CD14-positive monocyte (primary cell): ENCODE results near the gene EMID1. TPM values are rescaled to one million over a fixed set of nuclear protein-coding genes. Genes with fewer than 3 reads are reported as not detected.

Experiments used
- DNase-seq, 3 donors: peaks; one replicate each; pipeline ENCODE4 v3.0.0-alpha.2; 2011 to 2022
- H2AFZ ChIP-seq: 2 replicates; pipeline ENCODE4 v1.6.0; 2012; ENCODE audit warnings: mild to moderate bottlenecking, low read depth, low read length, inconsistent platforms; ENCODE audit not compliant: insufficient read depth, poor library complexity, severe bottlenecking
- H3K27ac ChIP-seq, 2 donors: 1 replicate in 1 of 2; 2 replicates in 1 of 2; pipeline ENCODE4 v1.5.1; 2012 to 2013; ENCODE audit warnings: low read length in 2 of 2, control low read depth in 1 of 2, inconsistent platforms in 1 of 2, low read depth in 1 of 2, mild to moderate bottlenecking in 1 of 2
- H3K27me3 ChIP-seq, 2 donors: one replicate each; pipeline versions ENCODE4 v1.6.0 to v1.6.1; 2011 to 2013; ENCODE audit warnings: low read length in 2 of 2; ENCODE audit not compliant: control insufficient read depth in 2 of 2, insufficient read depth in 2 of 2
- H3K36me3 ChIP-seq, 2 donors: replicated peaks in 1 of 2; 1 replicate in 1 of 2; 2 replicates in 1 of 2; pipeline versions ENCODE4 v1.5.1 to v1.6.1; 2012 to 2013; ENCODE audit warnings: low read length in 2 of 2, control low read depth in 1 of 2, inconsistent platforms in 1 of 2, mild to moderate bottlenecking in 1 of 2; ENCODE audit not compliant: insufficient read depth in 2 of 2, control insufficient read depth in 1 of 2
- H3K4me1 ChIP-seq, 2 donors: 1 replicate in 1 of 2; 2 replicates in 1 of 2; pipeline versions ENCODE4 v1.5.1 to v1.6.1; 2012 to 2013; ENCODE audit warnings: low read length in 2 of 2, control low read depth in 1 of 2, inconsistent platforms in 1 of 2, mild to moderate bottlenecking in 1 of 2, moderate library complexity in 1 of 2; ENCODE audit not compliant: insufficient read depth in 2 of 2, control insufficient read depth in 1 of 2
- H3K4me2 ChIP-seq: replicated peaks from 2 replicates; pipeline ENCODE3; 2012; ENCODE audit warnings: low read length, moderate library complexity, mild to moderate bottlenecking; ENCODE audit not compliant: poor library complexity, severe bottlenecking; ENCODE audit errors: extremely low read depth
- H3K4me3 ChIP-seq, 3 experiments: fragments of 200-600 bp in 1 of 3; sonication (generic) in 1 of 3; replicated peaks in 1 of 3; 1 replicate in 2 of 3; 2 replicates in 1 of 3; pipeline ENCODE4 v1.5.1; 2011 to 2013; ENCODE audit warnings: low read length in 3 of 3, mild to moderate bottlenecking in 3 of 3, control low read depth in 2 of 3, low read depth in 2 of 3, inconsistent platforms in 1 of 3, moderate library complexity in 1 of 3
- H3K79me2 ChIP-seq: 2 replicates; pipeline ENCODE4 v1.6.0; 2012; ENCODE audit warnings: mild to moderate bottlenecking, control low read depth, inconsistent platforms, low read length, moderate library complexity; ENCODE audit not compliant: insufficient read depth
- H3K9ac ChIP-seq: 2 replicates; pipeline ENCODE4 v1.6.0; 2017; ENCODE audit warnings: low read length, mild to moderate bottlenecking; ENCODE audit not compliant: insufficient read depth, poor library complexity, severe bottlenecking
- H3K9me3 ChIP-seq, 2 donors: replicated peaks in 1 of 2; 1 replicate in 1 of 2; 2 replicates in 1 of 2; pipeline versions ENCODE4 v1.5.1 to v1.6.1; 2012 to 2013; ENCODE audit warnings: low read length in 2 of 2, control low read depth in 1 of 2; ENCODE audit not compliant: control insufficient read depth in 1 of 2, insufficient read depth in 1 of 2
- H4K20me1 ChIP-seq: 2 replicates; pipeline ENCODE4 v1.6.0; 2012; ENCODE audit warnings: mild to moderate bottlenecking, low read length, control low read depth, moderate library complexity; ENCODE audit not compliant: insufficient read depth
- H3K27ac Mint-ChIP-seq, 7 donors: one replicate each; pipeline ENCODE4 v1.8.0; 2020; ENCODE audit warnings: mild to moderate bottlenecking in 7 of 7, mixed read lengths in 7 of 7, moderate library complexity in 6 of 7, inconsistent platforms in 2 of 7
- H3K27me3 Mint-ChIP-seq, 3 donors: one replicate each; pipeline ENCODE4 v1.8.0; 2021 to 2022; ENCODE audit warnings: low read depth in 3 of 3, mild to moderate bottlenecking in 3 of 3, mixed read lengths in 3 of 3, moderate library complexity in 3 of 3, inconsistent platforms in 1 of 3
- H3K36me3 Mint-ChIP-seq, 2 donors: one replicate each; pipeline ENCODE4 v1.8.0; 2020; ENCODE audit warnings: mixed read lengths in 2 of 2, inconsistent platforms in 1 of 2, mild to moderate bottlenecking in 1 of 2
- H3K4me1 Mint-ChIP-seq: one replicate; pipeline ENCODE4 v1.8.0; 2020; ENCODE audit warnings: mild to moderate bottlenecking, mixed read lengths
- H3K4me3 Mint-ChIP-seq, 2 donors: one replicate each; pipeline ENCODE4 v1.8.0; 2020; ENCODE audit warnings: mild to moderate bottlenecking in 2 of 2, mixed read lengths in 2 of 2, moderate library complexity in 1 of 2
- H3K9me3 Mint-ChIP-seq, 7 donors: one replicate each; pipeline ENCODE4 v1.8.0; 2020 to 2022; ENCODE audit warnings: mixed read lengths in 7 of 7, mild to moderate bottlenecking in 6 of 7, moderate library complexity in 6 of 7, inconsistent platforms in 2 of 7
- WGBS: methylation state at CpG from one replicate; pipeline ENCODE4 v1.1.5; 2013; ENCODE audit warnings: missing lambda C conversion rate; ENCODE audit not compliant: insufficient coverage; 5-methylcytosine and 5-hydroxymethylcytosine counted together
- intact Hi-C, 2 donors: fragments of 100-400 bp; cut with micrococcal nuclease; formaldehyde crosslinking; loops; one replicate each; pipeline versions ENCODE4 v1.15.0 to v1.15.1; 2023
- polyA plus RNA-seq, 3 donors: library from polyadenylated mRNA; depleted of rRNA in 1 of 3; unstranded in 2 of 3; stranded (reverse) in 1 of 3; fragments of 300-500 nt in 2 of 3; fragments of >200 nt in 1 of 3; fragmentation: Illumina TruSeq in 2 of 3; gene quantifications; 1 replicate in 2 of 3; 2 replicates in 1 of 3; pipeline ENCODE4 v1.2.3, GENCODE V29; 2012 to 2021
- TF ChIP-seq, protein P1 (sequence below): fragments of 200-600 bp; IDR thresholded peaks from one replicate; pipeline ENCODE4 v1.8.0; 2022; ENCODE audit warnings: antibody characterized with exemption, mild to moderate bottlenecking

Gene EMID1
- polyA plus RNA-seq, 3 donors, result not detected

DNA sequence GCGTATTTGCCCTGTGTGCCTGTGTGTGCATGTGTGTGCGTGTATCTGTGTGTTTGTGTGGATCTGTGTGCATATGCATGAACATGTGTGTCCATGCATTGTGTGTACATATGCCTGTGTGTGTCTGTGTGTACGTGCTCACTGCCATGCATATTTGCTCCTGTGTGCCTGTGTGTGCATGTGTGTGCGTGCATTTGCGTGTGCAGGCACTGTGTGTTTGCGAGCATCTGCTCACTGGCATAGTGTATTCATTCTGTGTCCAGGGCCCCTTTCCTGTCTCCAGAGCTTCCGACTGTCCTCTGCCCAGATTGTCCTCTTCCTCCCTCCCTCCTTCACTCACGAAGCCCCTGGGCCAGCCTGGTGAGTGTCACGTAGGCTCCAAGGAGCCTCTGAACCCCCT, 5.8 kb downstream of the EMID1 start:
- TF ChIP-seq, protein P1, sequence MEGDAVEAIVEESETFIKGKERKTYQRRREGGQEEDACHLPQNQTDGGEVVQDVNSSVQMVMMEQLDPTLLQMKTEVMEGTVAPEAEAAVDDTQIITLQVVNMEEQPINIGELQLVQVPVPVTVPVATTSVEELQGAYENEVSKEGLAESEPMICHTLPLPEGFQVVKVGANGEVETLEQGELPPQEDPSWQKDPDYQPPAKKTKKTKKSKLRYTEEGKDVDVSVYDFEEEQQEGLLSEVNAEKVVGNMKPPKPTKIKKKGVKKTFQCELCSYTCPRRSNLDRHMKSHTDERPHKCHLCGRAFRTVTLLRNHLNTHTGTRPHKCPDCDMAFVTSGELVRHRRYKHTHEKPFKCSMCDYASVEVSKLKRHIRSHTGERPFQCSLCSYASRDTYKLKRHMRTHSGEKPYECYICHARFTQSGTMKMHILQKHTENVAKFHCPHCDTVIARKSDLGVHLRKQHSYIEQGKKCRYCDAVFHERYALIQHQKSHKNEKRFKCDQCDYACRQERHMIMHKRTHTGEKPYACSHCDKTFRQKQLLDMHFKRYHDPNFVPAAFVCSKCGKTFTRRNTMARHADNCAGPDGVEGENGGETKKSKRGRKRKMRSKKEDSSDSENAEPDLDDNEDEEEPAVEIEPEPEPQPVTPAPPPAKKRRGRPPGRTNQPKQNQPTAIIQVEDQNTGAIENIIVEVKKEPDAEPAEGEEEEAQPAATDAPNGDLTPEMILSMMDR, result no peak
- Histone ChIP-seq H3K4me2 (no peak overlapping the region), H3K9me3 (no peaks in the 10 kb centered on the region), H3K36me3 (no peaks in the 10 kb centered on the region), H3K27ac (no peak overlapping the region), H3K9ac (no peak overlapping the region), H3K79me2 (no peaks in the 10 kb centered on the region), H3K4me1 (peaks cover 3 to 9% of the 10 kb centered on the region in 2 donors), H3K27me3 (peaks cover 1 to 24% of the 10 kb centered on the region in 2 donors), H4K20me1 (no peaks in the 10 kb centered on the region), H3K4me3 (no peak overlapping the region), H2AFZ (no peak overlapping the region)
- intact Hi-C loops, result no loop called here
- no peak for DNase-seq
- Mint-ChIP-seq H3K9me3 (peaks cover 0 to 4% (median 0%) of the 10 kb centered on the region in 7 donors), H3K4me3 (no peak overlapping the region), H3K36me3 (no peaks in the 10 kb centered on the region), H3K27ac (no peak overlapping the region), H3K27me3 (peaks cover 20 to 26% (median 21%) of the 10 kb centered on the region in 3 donors), H3K4me1 (peaks cover 5% of the 10 kb centered on the region)
- WGBS, result 96% methylated on average over 7 of the region's 9 CpGs

DNA sequence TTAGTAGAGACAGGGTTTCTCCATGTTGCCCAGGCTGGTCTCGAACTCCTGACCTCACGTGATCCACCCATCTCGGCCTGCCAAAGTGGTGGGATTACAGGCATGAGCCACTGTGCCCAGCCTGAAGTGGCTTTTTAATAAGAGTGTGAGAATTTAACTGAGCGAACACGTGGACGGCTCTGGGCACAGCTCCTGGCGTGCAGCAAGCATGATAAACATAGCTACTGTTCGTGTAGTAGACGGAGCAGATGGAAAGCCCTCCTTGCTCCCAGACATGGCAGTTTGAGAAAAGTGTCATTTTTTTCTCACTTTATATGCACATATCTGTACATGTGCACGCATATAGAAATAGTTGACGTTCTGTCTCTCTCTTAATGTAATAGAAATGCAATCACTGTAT, 7.0 kb downstream of the EMID1 start:
- Histone ChIP-seq H3K4me3 (no peak overlapping the region), H3K4me1 (peaks cover 10 to 16% of the 10 kb centered on the region in 2 donors), H4K20me1 (no peaks in the 10 kb centered on the region), H2AFZ (no peak overlapping the region), H3K27ac (no peak overlapping the region), H3K79me2 (no peaks in the 10 kb centered on the region), H3K36me3 (no peaks in the 10 kb centered on the region), H3K9me3 (no peaks in the 10 kb centered on the region), H3K27me3 (peaks cover 0 to 13% of the 10 kb centered on the region in 2 donors), H3K9ac (no peak overlapping the region), H3K4me2 (no peak overlapping the region)
- Mint-ChIP-seq H3K27ac (no peak overlapping the region), H3K4me3 (no peak overlapping the region), H3K36me3 (no peaks in the 10 kb centered on the region), H3K9me3 (no peaks in the 10 kb centered on the region), H3K27me3 (peaks cover 10 to 13% (median 11%) of the 10 kb centered on the region in 3 donors), H3K4me1 (peaks cover 10% of the 10 kb centered on the region)
- DNase-seq, result no peak
- intact Hi-C loops, result no loop called here
- TF ChIP-seq, protein P1, result no peak
- WGBS, result 95% methylated on average over 8 of the region's 11 CpGs
